Trophoblast cell (in vitro differentiated cells and primary cell): Measurements from ENCODE around the gene KDM4B.

Source experiments
- DNase-seq, 2 donors: peaks; one replicate each; pipeline ENCODE4 v3.0.0-alpha.2; 2016
- H2AFZ ChIP-seq: 2 replicates; pipeline ENCODE4 v1.6.1; 2013; ENCODE audit warnings: low read length, moderate library complexity, mild to moderate bottlenecking; ENCODE audit not compliant: insufficient read depth, poor library complexity
- H2AK5ac ChIP-seq: 2 replicates; pipeline ENCODE4 v1.6.1; 2013; ENCODE audit warnings: mild to moderate bottlenecking, low read length
- H2BK120ac ChIP-seq: 2 replicates; pipeline ENCODE4 v1.6.1; 2013; ENCODE audit warnings: low read length, mild to moderate bottlenecking, moderate library complexity; ENCODE audit not compliant: insufficient read depth, poor library complexity
- H2BK12ac ChIP-seq: 2 replicates; pipeline ENCODE4 v1.6.1; 2013; ENCODE audit warnings: mild to moderate bottlenecking, low read length, moderate library complexity
- H2BK5ac ChIP-seq: 2 replicates; pipeline ENCODE4 v1.6.1; 2013; ENCODE audit warnings: low read length, low read depth, moderate library complexity, mild to moderate bottlenecking; ENCODE audit not compliant: poor library complexity
- H3K14ac ChIP-seq: 2 replicates; pipeline ENCODE4 v1.6.1; 2013; ENCODE audit warnings: mild to moderate bottlenecking, low read length
- H3K18ac ChIP-seq: 2 replicates; pipeline ENCODE4 v1.6.1; 2013; ENCODE audit warnings: mild to moderate bottlenecking, low read length
- H3K23ac ChIP-seq: 2 replicates; pipeline ENCODE4 v1.6.1; 2013; ENCODE audit warnings: low read length
- H3K27ac ChIP-seq: 2 replicates; pipeline ENCODE4 v1.5.1; 2013; ENCODE audit warnings: low read depth, mild to moderate bottlenecking, inconsistent platforms, low read length, moderate library complexity
- H3K27me3 ChIP-seq: 2 replicates; pipeline ENCODE4 v1.6.1; 2013; ENCODE audit warnings: inconsistent platforms, mild to moderate bottlenecking, low read length, moderate library complexity; ENCODE audit not compliant: insufficient read depth
- H3K36me3 ChIP-seq, 2 experiments: 1 replicate in 1 of 2; 2 replicates in 1 of 2; pipeline ENCODE4 v1.6.1; 2013; ENCODE audit warnings: low read length in 2 of 2, mild to moderate bottlenecking in 2 of 2, moderate library complexity in 1 of 2; ENCODE audit not compliant: insufficient read depth in 2 of 2, control insufficient read depth in 1 of 2
- H3K4ac ChIP-seq: 2 replicates; pipeline ENCODE4 v1.6.1; 2013; ENCODE audit warnings: low read depth, mild to moderate bottlenecking, low read length, moderate library complexity
- H3K4me1 ChIP-seq, 2 experiments: 1 replicate in 1 of 2; 2 replicates in 1 of 2; pipeline ENCODE4 v1.6.1; 2013; ENCODE audit warnings: low read length in 2 of 2, mild to moderate bottlenecking in 2 of 2, moderate library complexity in 1 of 2; ENCODE audit not compliant: insufficient read depth in 2 of 2, control insufficient read depth in 1 of 2
- H3K4me2 ChIP-seq: 2 replicates; pipeline ENCODE4 v1.6.1; 2013; ENCODE audit warnings: inconsistent platforms, mild to moderate bottlenecking, low read length, moderate library complexity
- H3K4me3 ChIP-seq: 2 replicates; pipeline ENCODE4 v1.5.1; 2013; ENCODE audit warnings: mild to moderate bottlenecking, low read depth, low read length, inconsistent platforms
- H3K79me1 ChIP-seq: one replicate; pipeline ENCODE4 v1.6.1; 2013; ENCODE audit warnings: low read length
- H3K79me2 ChIP-seq: 2 replicates; pipeline ENCODE4 v1.6.1; 2013; ENCODE audit warnings: low read length, mild to moderate bottlenecking; ENCODE audit not compliant: control insufficient read depth, insufficient read depth, poor library complexity
- H3K9ac ChIP-seq: 2 replicates; pipeline ENCODE4 v1.6.1; 2013; ENCODE audit warnings: mild to moderate bottlenecking, low read length
- H3K9me3 ChIP-seq: 2 replicates; pipeline ENCODE4 v1.6.1; 2013; ENCODE audit warnings: low read depth, mild to moderate bottlenecking, control low read depth, inconsistent platforms, low read length; ENCODE audit not compliant: insufficient read depth
- H4K12ac ChIP-seq: 2 replicates; pipeline ENCODE4 v1.6.1; 2013; ENCODE audit warnings: low read depth, mild to moderate bottlenecking, low read length, moderate library complexity
- H4K8ac ChIP-seq: 2 replicates; pipeline ENCODE4 v1.6.1; 2013; ENCODE audit warnings: low read depth, mild to moderate bottlenecking, low read length, moderate library complexity
- H4K91ac ChIP-seq: one replicate; pipeline ENCODE4 v1.6.1; 2013; ENCODE audit warnings: low read depth, mild to moderate bottlenecking, low read length, moderate library complexity
- WGBS: extraction: QIAGEN DNeasy Blood & Tissue Kit; methylation state at CpG from one replicate; pipeline ENCODE4 v1.1.7; 2013; ENCODE audit warnings: missing lambda C conversion rate; ENCODE audit not compliant: insufficient read length, insufficient coverage; ENCODE audit errors: extremely low coverage; 5-methylcytosine and 5-hydroxymethylcytosine counted together

KDM4B gene

DNA sequence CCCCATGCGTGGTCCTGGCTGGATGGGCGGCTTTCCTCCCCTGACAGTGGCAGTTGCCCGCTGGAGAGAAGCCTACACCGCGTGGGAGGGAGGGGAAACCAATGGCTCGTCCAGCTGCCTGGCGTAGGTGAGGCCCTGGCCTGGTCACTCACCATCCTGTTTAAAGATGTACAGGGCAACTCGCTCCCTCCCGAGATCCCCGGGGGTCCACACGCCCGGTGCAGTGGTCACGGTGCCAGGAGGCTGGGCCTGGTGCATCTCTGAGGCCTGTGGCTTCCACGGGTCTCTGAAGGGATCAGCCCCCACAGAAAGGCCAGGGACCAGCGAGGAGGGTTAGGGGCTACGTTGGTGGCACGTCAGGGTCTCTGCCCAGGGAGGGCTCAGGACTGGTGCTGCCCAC, 156.5 kb downstream of the KDM4B start:
- Histone ChIP-seq H2AK5ac (peak overlapping the region; percentile 59), H2BK120ac (no peak overlapping the region), H3K9ac (no peak overlapping the region), H4K12ac (no peak overlapping the region), H2BK5ac (no peak overlapping the region), H3K4me2 (no peak overlapping the region), H3K4ac (no peak overlapping the region), H3K36me3 (peaks cover 39 to 43% of the 10 kb centered on the region in 2 experiments), H4K91ac (no peak overlapping the region), H3K4me1 (peaks cover 25 to 50% of the 10 kb centered on the region in 2 experiments), H3K79me2 (peaks cover 3% of the 10 kb centered on the region), H3K4me3 (peak overlapping the region; percentile 27), H3K14ac (peak overlapping the region; percentile 51), H2AFZ (no peak overlapping the region), H3K9me3 (no peaks in the 10 kb centered on the region), H3K79me1 (no peaks in the 10 kb centered on the region), H3K23ac (no peak overlapping the region), H4K8ac (no peak overlapping the region), H3K18ac (peak overlapping the region; percentile 39), H3K27ac (no peak overlapping the region), H2BK12ac (peak overlapping the region; percentile 53), H3K27me3 (no peaks in the 10 kb centered on the region)
- WGBS = no CpG with 5 or more reads among the region's 17 CpGs
- no peak for DNase-seq

DNA sequence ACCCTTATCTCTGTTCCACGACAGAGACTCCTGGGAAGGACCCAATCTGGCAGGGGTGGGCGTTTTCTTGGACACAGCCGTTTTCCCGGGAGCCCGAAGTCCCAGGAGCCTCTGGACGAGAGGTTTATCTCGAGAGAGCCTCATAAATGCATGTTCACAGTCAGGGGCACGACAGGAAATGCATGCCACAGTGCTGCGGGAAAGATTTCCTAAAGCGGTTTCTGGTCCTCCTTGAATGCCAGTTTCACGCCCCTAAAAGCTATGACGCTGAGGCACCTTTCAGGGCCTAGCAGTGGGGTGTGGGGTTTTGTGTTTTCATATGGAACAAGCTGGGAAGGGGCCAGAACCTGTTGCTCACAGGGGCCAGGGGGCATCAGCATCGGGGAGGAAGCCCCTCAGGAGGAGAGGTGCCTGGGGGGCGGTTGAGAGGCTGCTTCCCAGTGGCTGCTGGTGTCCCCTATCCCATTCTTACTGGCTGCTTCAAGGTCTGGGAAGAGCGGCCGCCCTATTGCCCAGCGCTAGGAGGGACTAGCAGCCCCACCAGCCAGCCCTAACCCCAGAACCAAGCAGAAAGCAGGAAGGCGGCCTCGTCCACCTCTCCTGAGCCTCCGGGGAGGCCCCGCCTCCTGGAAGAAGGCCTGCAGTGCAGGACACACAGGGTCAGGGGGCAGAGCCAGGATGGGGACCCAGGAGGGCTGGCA, 157.0 kb downstream of the KDM4B start:
- Histone ChIP-seq H2BK12ac (peak overlapping the region; percentile 17), H3K18ac (peak overlapping the region; percentile 46), H4K12ac (no peak overlapping the region), H3K27ac (no peak overlapping the region), H3K9ac (no peak overlapping the region), H2BK120ac (no peak overlapping the region), H3K79me1 (peaks cover 3% of the 10 kb centered on the region), H3K36me3 (peaks cover 38 to 39% of the 10 kb centered on the region in 2 experiments), H4K91ac (peak overlapping the region; percentile 10), H3K79me2 (peaks cover 3% of the 10 kb centered on the region), H2BK5ac (no peak overlapping the region), H3K4ac (no peak overlapping the region), H4K8ac (no peak overlapping the region), H3K4me1 (peaks cover 31 to 55% of the 10 kb centered on the region in 2 experiments), H3K23ac (no peak overlapping the region), H3K27me3 (no peaks in the 10 kb centered on the region), H3K14ac (no peak overlapping the region), H2AFZ (no peak overlapping the region), H2AK5ac (no peak overlapping the region), H3K4me3 (no peak overlapping the region), H3K9me3 (no peaks in the 10 kb centered on the region), H3K4me2 (no peak overlapping the region)
- DNase-seq = no peak
- no CpG with 5 or more reads among the region's 21 CpGs for WGBS

GRCh38 chr19:5126498-5127223, 157.7 kb downstream of the KDM4B start:
- Histone ChIP-seq H3K27ac (no peak overlapping the region), H4K8ac (no peak overlapping the region), H3K9ac (no peak overlapping the region), H3K18ac (peak overlapping the region; percentile 46), H2BK5ac (no peak overlapping the region), H3K4me1 (peaks cover 36 to 60% of the 10 kb centered on the region in 2 experiments), H3K9me3 (no peaks in the 10 kb centered on the region), H3K23ac (no peak overlapping the region), H4K12ac (no peak overlapping the region), H3K79me1 (peaks cover 9% of the 10 kb centered on the region), H2BK12ac (no peak overlapping the region), H3K4me3 (no peak overlapping the region), H2AK5ac (no peak overlapping the region), H2AFZ (no peak overlapping the region), H3K36me3 (peaks cover 34 to 36% of the 10 kb centered on the region in 2 experiments), H3K14ac (peak overlapping the region; percentile 6), H3K4ac (no peak overlapping the region), H3K4me2 (no peak overlapping the region), H3K79me2 (peaks cover 6% of the 10 kb centered on the region), H2BK120ac (no peak overlapping the region), H3K27me3 (no peaks in the 10 kb centered on the region), H4K91ac (peak overlapping the region; percentile 10)
- no peak for DNase-seq
- no CpG with 5 or more reads among the region's 26 CpGs for WGBS

DNA sequence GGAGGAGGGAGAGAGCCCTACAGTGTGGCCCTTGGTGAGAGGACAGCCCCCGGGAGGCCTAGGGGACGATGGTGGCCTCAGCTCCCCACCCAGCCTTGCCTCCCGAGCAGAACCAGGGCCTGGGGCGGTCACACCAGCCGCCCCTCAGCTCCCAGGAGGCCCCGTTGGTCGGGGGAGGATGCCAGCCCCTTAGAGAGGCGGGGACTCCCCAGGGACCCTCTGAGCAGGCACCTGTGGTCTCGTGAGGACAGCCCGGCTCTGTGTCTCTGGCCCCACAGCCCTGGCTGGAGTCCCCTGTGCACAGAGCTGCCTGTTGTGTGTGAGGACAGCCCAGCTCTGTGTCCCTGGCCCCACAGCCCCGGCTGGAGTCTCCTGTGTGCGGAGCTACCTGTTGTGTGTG, 158.8 kb downstream of the KDM4B start:
- Histone ChIP-seq H2AFZ (no peak overlapping the region), H3K14ac (no peak overlapping the region), H3K9me3 (no peaks in the 10 kb centered on the region), H2AK5ac (no peak overlapping the region), H4K12ac (no peak overlapping the region), H3K4ac (no peak overlapping the region), H3K27ac (no peak overlapping the region), H3K79me1 (peaks cover 17% of the 10 kb centered on the region), H4K91ac (no peak overlapping the region), H2BK5ac (no peak overlapping the region), H3K4me2 (no peak overlapping the region), H4K8ac (no peak overlapping the region), H3K36me3 (peaks cover 25 to 29% of the 10 kb centered on the region in 2 experiments), H3K18ac (no peak overlapping the region), H3K23ac (no peak overlapping the region), H3K4me1 (peaks cover 39 to 62% of the 10 kb centered on the region in 2 experiments), H3K9ac (no peak overlapping the region), H3K4me3 (no peak overlapping the region), H2BK120ac (no peak overlapping the region), H3K79me2 (peaks cover 13% of the 10 kb centered on the region), H3K27me3 (no peaks in the 10 kb centered on the region), H2BK12ac (no peak overlapping the region)
- no CpG with 5 or more reads among the region's 12 CpGs for WGBS
- DNase-seq = no peak
